HepG2 (cell line): ENCODE measurements around the gene IL1A. TPM values are rescaled to one million over a fixed set of nuclear protein-coding genes. Genes with fewer than 3 reads are reported as not detected.

Source experiments
- ATAC-seq: fragments of 200-7000 bp; cut with Tn5 transposase; 3 replicates; pipeline ENCODE4 v1.9.1; 2020; ENCODE audit warnings: mild to moderate bottlenecking, moderate library complexity
- BruUV-seq: library from RNA; stranded (reverse); fragments of 400-500 nt; replicated peaks from 2 replicates; lab custom pipeline; 2021; lab: Mats Ljungman, UMichigan
- CTCF ChIA-PET: fragments of 300-600 bp; formaldehyde crosslinking; extraction: SDS; loops from one replicate; lab custom pipeline; 2021; ENCODE audit warnings: low total read pairs, inconsistent platforms, low intra/inter-chr PET ratio; lab: Yijun Ruan, JAX
- POLR2A ChIA-PET: fragments of 350-600 bp; sonication (Branson Sonifier 250); formaldehyde crosslinking; loops from one replicate; lab custom pipeline; 2020; ENCODE audit warnings: antibody characterized with exemption, inconsistent platforms; lab: Yijun Ruan, JAX
- DNase-seq: peaks from one replicate; pipeline ENCODE4 v3.0.0-alpha.2; 2015; ENCODE audit warnings: low spot score
- FAIRE-seq: peaks from 3 replicates; lab custom pipeline; 2011; peaks lifted over from hg19 to GRCh38; lab: Jason Lieb, UNC
- H2AFZ ChIP-seq: one replicate; pipeline ENCODE4 v1.6.1; 2011; ENCODE audit warnings: low read length, inconsistent platforms
- H3K27ac ChIP-seq: fragments of 300-600 bp; 3 replicates; pipeline ENCODE4 v1.8.0; 2011; ENCODE audit warnings: mixed run types, mild to moderate bottlenecking, mixed read lengths, low read length, inconsistent platforms; ENCODE audit not compliant: insufficient read depth; ENCODE audit errors: extremely low read length
- H3K27me3 ChIP-seq, 2 experiments: fragments of 200-600 bp in 1 of 2; 2 replicates in 1 of 2; 3 replicates in 1 of 2; pipeline versions ENCODE4 v1.6.0 to v1.8.0; 2011; ENCODE audit warnings: low read length in 2 of 2, mild to moderate bottlenecking in 2 of 2, moderate library complexity in 2 of 2, inconsistent platforms in 1 of 2; ENCODE audit not compliant: insufficient read depth in 2 of 2, control insufficient read depth in 1 of 2
- H3K36me3 ChIP-seq, 2 experiments: fragments of 200-600 bp in 1 of 2; replicated peaks in 1 of 2; 2 replicates in 1 of 2; 3 replicates in 1 of 2; pipeline versions ENCODE4 v1.5.1 to v1.8.0; 2011; ENCODE audit warnings: low read length in 2 of 2, inconsistent platforms in 1 of 2; ENCODE audit not compliant: insufficient read depth in 2 of 2, control insufficient read depth in 1 of 2
- H3K4me1 ChIP-seq: 2 replicates; pipeline ENCODE4 v1.5.1; 2012; ENCODE audit warnings: low read length, inconsistent platforms; ENCODE audit not compliant: insufficient read depth
- H3K4me2 ChIP-seq: 2 replicates; pipeline ENCODE4 v1.6.0; 2011; ENCODE audit warnings: low read depth, low read length, inconsistent platforms
- H3K4me3 ChIP-seq, 3 experiments: fragments of 200-600 bp in 1 of 3; sonication (generic), shearing (Covaris generic) in 1 of 3; replicated peaks in 1 of 3; 2 replicates each; pipeline ENCODE4 v1.5.1; 2011 to 2016; ENCODE audit warnings: low read length in 3 of 3, inconsistent platforms in 2 of 3, low read depth in 2 of 3, mild to moderate bottlenecking in 2 of 3, control low read depth in 1 of 3, mixed read lengths in 1 of 3; ENCODE audit not compliant: insufficient read depth in 1 of 3
- H3K79me2 ChIP-seq: one replicate; pipeline ENCODE4 v1.6.1; 2011; ENCODE audit warnings: low read length, inconsistent platforms; ENCODE audit not compliant: insufficient read depth
- H3K9ac ChIP-seq: 2 replicates; pipeline ENCODE4 v1.6.0; 2011; ENCODE audit warnings: mild to moderate bottlenecking, low read depth, low read length, inconsistent platforms; ENCODE audit not compliant: insufficient read depth
- H3K9me3 ChIP-seq: 2 replicates; pipeline ENCODE4 v1.5.1; 2012; ENCODE audit warnings: mild to moderate bottlenecking, low read length
- H4K20me1 ChIP-seq: 2 replicates; pipeline ENCODE4 v1.6.0; 2011; ENCODE audit warnings: inconsistent platforms, mild to moderate bottlenecking, low read length, moderate library complexity; ENCODE audit not compliant: insufficient read depth
- CEBPB ChIP-seq: IDR thresholded peaks from 2 replicates; pipeline ENCODE4 v1.6.1; 2011; ENCODE audit warnings: low read depth, low read length, improper control_type of control experiment, borderline replicate concordance
- CEBPG ChIP-seq: IDR thresholded peaks from 2 replicates; pipeline ENCODE4 v1.6.1; 2016
- FOXA1 ChIP-seq, 2 experiments: fragments of 450-650 bp in 1 of 2; sonication (generic) in 1 of 2; formaldehyde crosslinking in 1 of 2; IDR thresholded peaks; 2 replicates each; pipeline versions ENCODE4 v1.4.0 to v1.6.1; 2016 to 2020; ENCODE audit warnings: missing genetic modification reagents in 1 of 2
- FOXJ3 ChIP-seq: sonication (generic); formaldehyde crosslinking; IDR thresholded peaks from 2 replicates; pipeline ENCODE4 v1.4.0; 2020; ENCODE audit warnings: missing genetic modification reagents, mild to moderate bottlenecking, borderline replicate concordance
- FOXP1 ChIP-seq, 2 experiments: fragments of 450-650 bp in 1 of 2; IDR thresholded peaks; 2 replicates each; pipeline ENCODE4 v1.6.1; 2017 to 2018; ENCODE audit warnings: antibody characterized with exemption in 1 of 2
- FOXP4 ChIP-seq: sonication (generic); formaldehyde crosslinking; IDR thresholded peaks from 2 replicates; pipeline ENCODE4 v1.4.0; 2020; ENCODE audit warnings: missing genetic modification reagents
- KAT8 ChIP-seq: IDR thresholded peaks from 2 replicates; pipeline ENCODE4 v1.6.1; 2016; ENCODE audit warnings: missing genetic modification reagents, missing compliant biosample characterization
- NFATC3 ChIP-seq: sonication (generic); formaldehyde crosslinking; IDR thresholded peaks from 2 replicates; pipeline ENCODE4 v1.5.1; 2020; ENCODE audit warnings: mild to moderate bottlenecking, missing genetic modification reagents
- NFIC ChIP-seq: IDR thresholded peaks from 2 replicates; pipeline ENCODE4 v1.6.1; 2012; ENCODE audit warnings: mild to moderate bottlenecking, low read length, inconsistent platforms
- SAFB2 ChIP-seq: sonication (generic); formaldehyde crosslinking; IDR thresholded peaks from 2 replicates; pipeline ENCODE4 v1.5.1; 2020; ENCODE audit warnings: missing genetic modification reagents, low read depth, mild to moderate bottlenecking, borderline replicate concordance
- STAG1 ChIP-seq: sonication (generic); formaldehyde crosslinking; IDR thresholded peaks from 2 replicates; pipeline ENCODE4 v1.4.0; 2020; ENCODE audit warnings: missing genetic modification reagents
- ZFP36L1 ChIP-seq: sonication (generic); formaldehyde crosslinking; IDR thresholded peaks from 2 replicates; pipeline ENCODE4 v1.8.0; 2022; ENCODE audit warnings: mild to moderate bottlenecking, missing genetic modification reagents, moderate library complexity
- ZGPAT ChIP-seq: IDR thresholded peaks from 2 replicates; pipeline ENCODE4 v1.6.1; 2016; ENCODE audit warnings: mild to moderate bottlenecking
- ZNF644 ChIP-seq: IDR thresholded peaks from 2 replicates; pipeline ENCODE4 v1.6.1; 2016; ENCODE audit warnings: low read depth
- ZNF746 ChIP-seq: sonication (generic); formaldehyde crosslinking; IDR thresholded peaks from 2 replicates; pipeline ENCODE4 v1.8.0; 2022; ENCODE audit warnings: mild to moderate bottlenecking, missing genetic modification reagents
- ZNF891 ChIP-seq: sonication (generic); formaldehyde crosslinking; IDR thresholded peaks from 2 replicates; pipeline ENCODE4 v1.5.0; 2020; ENCODE audit warnings: mild to moderate bottlenecking, missing genetic modification reagents
- WGBS: methylation state at CpG from one replicate; pipeline ENCODE4 v1.1.6; 2017; ENCODE audit warnings: low lambda C conversion rate; 5-methylcytosine and 5-hydroxymethylcytosine counted together
- in situ Hi-C: cut with HindIII; loops from 2 replicates; pipeline ENCODE4 v1.10.0; 2017; ENCODE audit warnings: low pct_unique_long_range_greater_than_20kb; ENCODE audit not compliant: extremely low pct_ligation_motif_present
- intact Hi-C: fragments of 100-400 bp; cut with micrococcal nuclease; formaldehyde crosslinking; loops from one replicate; pipeline ENCODE4 v1.10.0; 2022; ENCODE audit not compliant: unreplicated experiment
- polyA plus RNA-seq, 8 experiments: library from polyadenylated mRNA; depleted of rRNA in 3 of 8; stranded (reverse) in 7 of 8; unstranded in 1 of 8; fragments of >200 nt; fragmentation: Illumina TruSeq in 4 of 8; extraction: Trizol in 4 of 8; gene quantifications; 2 replicates each; pipeline versions ENCODE4 v1.2.1 to v1.2.3, GENCODE V29; 2011 to 2016; ENCODE audit warnings: low read depth in 4 of 8, missing spikeins in 1 of 8, mixed read lengths in 1 of 8; ENCODE audit not compliant: insufficient read depth in 1 of 8
- total RNA-seq, 5 experiments: library from RNA; depleted of rRNA; stranded (reverse); fragments of >200 nt; fragmentation: Illumina TruSeq; extraction: Trizol; gene quantifications; 2 replicates each; pipeline ENCODE4 v1.2.3, GENCODE V29; 2016; ENCODE audit warnings: low read depth in 1 of 5

IL1A gene
- total and polyA plus RNA-seq, 2 of the 13 experiments (the other 11 are each of a cell fraction or from before 2014, with no cell fraction given), result not detected

GRCh38 chr2:112764071-112765044 lies 19.9 kb downstream of the IL1A start, which contains the start of gene CKAP2L (continued):
- TF ChIP-seq ZNF891 (CRISPR knock-in tag), result peak; percentile 84
- TF ChIP-seq ZFP36L1, result peak; percentile 100

- 68% methylated on average over 4 of the region's 4 CpGs for WGBS
- no TSS peak for BruUV-seq
- peaks cover 23% of the 10 kb centered on the region for H3K79me2 ChIP-seq
- H3K36me3 ChIP-seq, result peaks cover 3 to 22% of the 10 kb centered on the region in 2 experiments
- ChIA-PET CTCF (no interaction called here), POLR2A (no interaction called here)
- H4K20me1 ChIP-seq, result no peaks in the 10 kb centered on the region
- no peaks in the 10 kb centered on the region for H3K9me3 ChIP-seq
- H2AFZ ChIP-seq, result peak overlapping the region; percentile 22
- H3K4me1 ChIP-seq, result peaks cover 42% of the 10 kb centered on the region
- no peaks in the 10 kb centered on the region; a peak in 1 of 5 replicates for H3K27me3 ChIP-seq
- peak overlapping the region in 1 of 3 experiments; percentile 91; a peak in 1 of 6 replicates for H3K4me3 ChIP-seq
- H3K9ac ChIP-seq, result peak overlapping the region; percentile 85; the same call in 1 of the 2 replicates
- H3K27ac ChIP-seq, result peak overlapping the region; percentile 72
- no peak for TF ChIP-seq NFIC
- TF ChIP-seq FOXP1 (IDR thresholded peaks at IDR 0.05), result no peak
- TF ChIP-seq FOXP1 (CRISPR knock-in tag; IDR thresholded peaks at IDR 0.05), result 0 out of 2 replicates have a peak, but pooled peaks have one; percentile 13
- TF ChIP-seq ZNF746 (CRISPR knock-in tag), result no peak
- peak; percentile 44; the same call in 1 of the 2 replicates for TF ChIP-seq ZNF644 (CRISPR knock-in tag)
- no peak for TF ChIP-seq FOXA1 (IDR thresholded peaks at IDR 0.05)
- no peak for TF ChIP-seq FOXA1 (CRISPR knock-in tag; IDR thresholded peaks at IDR 0.05)
- TF ChIP-seq SAFB2 (CRISPR knock-in tag), result no peak
- TF ChIP-seq ZGPAT (CRISPR knock-in tag), result no peak
- TF ChIP-seq CEBPG (CRISPR knock-in tag), result peak; percentile 69
- 0 out of 2 replicates have a peak, but pooled peaks have one; percentile 10 for TF ChIP-seq FOXP4 (CRISPR knock-in tag)
- TF ChIP-seq CEBPB, result peak; percentile 61; the same call in 1 of the 2 replicates
- TF ChIP-seq NFATC3 (CRISPR knock-in tag), result no peak
- TF ChIP-seq KAT8 (CRISPR knock-in tag), result 0 out of 2 replicates have a peak, but pooled peaks have one; percentile 0
- peak; percentile 6; the same call in 1 of the 2 replicates for TF ChIP-seq STAG1
- TF ChIP-seq FOXJ3 (CRISPR knock-in tag), result 0 out of 2 replicates have a peak, but pooled peaks have one; percentile 23
- FAIRE-seq (peak; percentile 43), ATAC-seq (no peak), DNase-seq (no peak)
- H3K4me2 ChIP-seq, result peak overlapping the region; percentile 90
- in situ Hi-C loops, result loop anchor here (5.0 kb wide), 1 partner anchor 40 kb away; no protein-coding TSS in a partner anchor
- intact Hi-C loops, result loop anchor here (5.0 kb wide), 2 partner anchors 40 to 180 kb away; no protein-coding TSS in a partner anchor
These were observed 22.0 kb downstream of the IL1A start for GRCh38 chr2:112762276-112762675.
